Activated CD4-positive, alpha-beta T cell treated with anti-CD3 and anti-CD28 coated beads, Interleukin-2, amount 10 ng/mL, durations not matched to agents 24 days and 14 days (primary cell): Measurements from ENCODE around the gene KCNK7. TPM values are rescaled to one million over a fixed set of nuclear protein-coding genes. Genes with fewer than 3 reads are reported as not detected.
A peak's percentile ranks its signal among the peaks of the same experiment; 100 is the strongest.
"Not testable (repeated sequence)": the region's sequence is repeated elsewhere in the genome, so short reads cannot be mapped to it uniquely, and the experiment has no call there.

Experiments used
- DNase-seq: peaks from one replicate; pipeline ENCODE4 v3.0.0; 2022
- H3K27ac Mint-ChIP-seq: one replicate; pipeline ENCODE4 v1.8.0; 2022; ENCODE audit warnings: mild to moderate bottlenecking, mixed read lengths
- H3K27me3 Mint-ChIP-seq: one replicate; pipeline ENCODE4 v1.8.0; 2022; ENCODE audit warnings: mixed read lengths
- H3K36me3 Mint-ChIP-seq: one replicate; pipeline ENCODE4 v1.8.0; 2022; ENCODE audit warnings: low read depth, mild to moderate bottlenecking, mixed read lengths
- H3K4me1 Mint-ChIP-seq: one replicate; pipeline ENCODE4 v1.8.0; 2021; ENCODE audit warnings: mixed read lengths
- H3K4me3 Mint-ChIP-seq: one replicate; pipeline ENCODE4 v1.8.0; 2022; ENCODE audit warnings: mild to moderate bottlenecking, moderate library complexity, mixed read lengths
- H3K9me3 Mint-ChIP-seq: one replicate; pipeline ENCODE4 v1.8.0; 2021; ENCODE audit warnings: mixed read lengths
- intact Hi-C: fragments of 100-400 bp; cut with micrococcal nuclease; formaldehyde crosslinking; loops from one replicate; pipeline ENCODE4 v1.15.1; 2023
- total RNA-seq: library from RNA; stranded (reverse); gene quantifications from 2 replicates; pipeline ENCODE4 v1.2.3, GENCODE V29; 2022

KCNK7 gene
- total RNA-seq, 1 donor from 2014 or later, result 1.3 TPM

DNA sequence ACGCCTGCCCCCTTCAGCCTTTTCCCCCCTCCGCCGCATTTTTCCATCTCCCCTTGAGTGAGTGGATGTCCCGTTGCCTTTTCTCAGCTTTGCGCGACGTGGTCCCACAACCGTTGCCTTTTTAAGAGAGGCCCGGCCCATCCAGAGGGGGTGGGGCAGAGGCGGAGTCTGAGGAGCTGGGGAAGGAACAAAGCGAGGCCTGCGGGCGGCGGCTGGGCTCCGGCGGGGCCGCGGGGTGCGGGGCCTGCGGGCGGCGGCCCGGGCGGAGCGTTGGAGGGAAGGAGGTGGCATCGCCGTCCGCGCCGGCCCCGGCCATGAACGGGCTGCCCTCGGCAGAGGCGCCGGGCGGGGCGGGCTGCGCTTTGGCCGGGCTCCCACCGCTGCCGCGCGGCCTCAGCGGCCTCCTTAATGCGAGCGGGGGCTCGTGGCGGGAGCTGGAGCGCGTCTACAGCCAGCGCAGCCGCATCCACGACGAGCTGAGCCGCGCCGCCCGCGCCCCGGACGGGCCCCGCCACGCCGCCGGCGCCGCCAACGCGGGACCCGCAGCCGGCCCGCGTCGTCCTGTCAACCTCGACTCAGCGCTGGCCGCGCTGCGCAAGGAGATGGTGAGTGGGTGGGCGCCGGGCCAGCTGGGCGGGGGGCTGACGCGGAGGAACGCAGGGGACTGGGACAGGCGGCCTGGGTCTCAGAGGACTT lies 23.1 kb downstream of the KCNK7 start, which contains the start of gene FAM89B:
FAM89B (plus strand) TSS at position 183 of the 696 bp plus-strand sequence; CDS start at position 315, 132 bp downstream.
- H3K4me3 Mint-ChIP-seq, result peak within 1 kb of the TSS; percentile 97
- peaks cover 47% of the 10 kb centered on the region for H3K36me3 Mint-ChIP-seq
- H3K9me3 Mint-ChIP-seq, result no peaks in the 10 kb centered on the region
- peak; percentile 98 for DNase-seq
- no peaks in the 10 kb centered on the region for H3K27me3 Mint-ChIP-seq
- H3K27ac Mint-ChIP-seq, result peak within 1 kb of the TSS; percentile 86
- intact Hi-C loops, result loop anchor here (5.0 kb wide), 1 partner anchor 80 kb away; no protein-coding TSS in a partner anchor
- H3K4me1 Mint-ChIP-seq, result peaks cover 50% of the 10 kb centered on the region

- intact Hi-C loops, result loop anchor here (2.0 to 5.0 kb wide), 2 partner anchors 80 to 545 kb away; partner anchors contain the start of gene SNX15
- H3K36me3 Mint-ChIP-seq, result peaks cover 47% of the 10 kb centered on the region
- DNase-seq, result peak; percentile 81
Observed at GRCh38 chr11:65571940-65572339, 23.7 kb downstream of the KCNK7 start.

GRCh38 chr11:65571420-65571819 lies 24.2 kb downstream of the KCNK7 start:
- Mint-ChIP-seq H3K4me3 (peak overlapping the region; percentile 97), H3K27me3 (no peaks in the 10 kb centered on the region), H3K9me3 (no peaks in the 10 kb centered on the region), H3K4me1 (peaks cover 51% of the 10 kb centered on the region), H3K27ac (peak overlapping the region; percentile 86), H3K36me3 (peaks cover 42% of the 10 kb centered on the region)
- intact Hi-C loops, result loop anchor here (2.0 to 5.0 kb wide), 2 partner anchors 81 to 545 kb away; partner anchors contain the start of gene SNX15
- no peak for DNase-seq

More at GRCh38 chr11:65571940-65572339, 23.7 kb downstream of the KCNK7 start:
- H3K27ac Mint-ChIP-seq, result peak overlapping the region; percentile 86
- H3K27me3 Mint-ChIP-seq, result no peaks in the 10 kb centered on the region
- no peaks in the 10 kb centered on the region for H3K9me3 Mint-ChIP-seq
- peaks cover 51% of the 10 kb centered on the region for H3K4me1 Mint-ChIP-seq
- H3K4me3 Mint-ChIP-seq, result peak overlapping the region; percentile 97

DNA sequence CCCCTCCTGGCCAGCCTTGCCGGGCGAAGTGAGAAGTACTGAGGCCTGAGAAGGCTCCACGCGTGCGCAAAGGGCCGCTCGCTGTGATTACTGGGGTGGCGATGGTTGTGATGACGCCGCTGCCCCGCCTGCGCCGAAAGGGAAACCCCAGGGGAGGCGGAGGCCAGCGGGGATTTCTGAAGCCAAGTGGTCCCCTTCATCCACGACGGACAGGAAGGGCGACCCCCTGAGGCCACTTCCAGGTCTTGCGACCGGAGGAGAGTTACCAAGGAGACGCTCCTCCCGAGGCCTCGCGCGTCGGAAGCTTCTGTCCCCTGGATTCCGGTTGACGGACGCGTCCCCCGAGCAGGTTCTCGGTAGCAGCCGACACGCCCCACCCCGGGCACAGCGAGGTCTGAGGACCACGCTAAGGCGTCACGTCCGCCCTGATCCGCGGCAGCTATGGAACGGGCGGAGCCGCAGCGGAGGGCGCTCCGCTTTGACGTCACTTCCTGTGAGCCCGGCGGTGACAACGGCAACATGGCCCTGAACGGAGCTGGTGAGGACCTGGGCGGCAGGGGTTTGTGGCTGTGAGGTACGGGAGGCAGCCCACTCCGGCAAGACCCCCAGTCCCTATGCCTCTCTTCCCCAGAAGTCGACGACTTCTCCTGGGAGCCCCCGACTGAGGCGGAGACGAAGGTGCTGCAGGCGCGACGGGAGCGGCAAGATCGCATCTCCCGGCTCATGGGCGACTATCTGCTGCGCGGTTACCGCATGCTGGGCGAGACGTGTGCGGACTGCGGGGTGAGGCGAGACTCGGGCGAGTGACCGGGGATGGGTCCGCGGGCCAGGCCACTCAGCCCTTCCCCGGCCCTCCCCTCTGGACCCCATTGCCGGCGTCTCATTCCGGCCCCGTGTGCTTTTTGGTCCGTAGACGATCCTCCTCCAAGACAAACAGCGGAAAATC lies 25.4 kb downstream of the KCNK7 start, which contains the start of gene ZNRD2:
ZNRD2 (plus strand) TSS at position 505 of the 946 bp plus-strand sequence; CDS start at position 520, 15 bp downstream.
- peaks cover 39% of the 10 kb centered on the region for H3K36me3 Mint-ChIP-seq
- peak; percentile 100 for DNase-seq
- H3K4me1 Mint-ChIP-seq, result peaks cover 57% of the 10 kb centered on the region
- intact Hi-C loops, result loop anchor here (1.0 to 5.0 kb wide), 8 partner anchors 11 to 543 kb away; partner anchors contain the start of genes MALAT1, PCNX3 and SNX15
- H3K4me3 Mint-ChIP-seq, result peak within 1 kb of the TSS; percentile 97
- H3K27me3 Mint-ChIP-seq, result no peaks in the 10 kb centered on the region
- H3K9me3 Mint-ChIP-seq, result no peaks in the 10 kb centered on the region
- peak within 1 kb of the TSS; percentile 99 for H3K27ac Mint-ChIP-seq

DNA sequence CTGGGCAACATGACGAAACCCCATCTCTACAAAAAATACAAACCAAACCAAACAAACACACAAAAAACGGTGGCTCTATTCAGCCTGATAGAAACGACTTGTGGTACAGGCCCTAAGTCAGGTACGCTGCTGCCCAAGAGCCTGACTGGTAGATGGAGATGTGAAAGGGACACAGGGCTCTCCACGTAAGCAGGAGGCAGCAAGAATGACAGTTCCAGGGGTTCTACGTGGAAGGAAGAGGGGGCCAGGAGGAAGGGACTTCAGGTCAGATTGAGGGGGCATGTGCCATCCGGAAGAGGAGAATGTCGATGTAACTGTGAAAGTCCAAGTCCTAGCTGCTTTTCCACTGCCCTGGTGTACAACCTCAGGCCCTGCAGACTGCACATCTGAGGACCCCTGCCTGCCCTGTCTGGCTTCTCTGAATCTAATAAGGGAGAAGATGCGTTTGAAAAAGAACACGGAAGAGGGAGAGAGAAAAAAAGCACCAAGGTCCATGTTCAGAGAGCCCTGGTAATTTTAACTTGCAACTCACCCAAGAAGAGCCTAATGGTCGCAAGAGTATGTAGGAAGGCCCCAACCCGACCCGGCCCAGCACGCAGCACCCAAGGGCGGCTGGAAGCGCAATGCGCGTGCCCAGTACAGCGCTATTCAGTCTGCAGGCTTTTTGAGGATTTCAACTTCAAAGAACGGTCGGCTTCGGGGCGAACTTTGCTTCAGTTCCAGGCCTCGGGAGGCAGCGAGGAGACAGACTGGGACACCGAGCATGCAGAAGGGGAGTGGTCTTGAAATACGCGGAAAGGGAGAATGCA lies 26.2 kb downstream of the KCNK7 start:
- Mint-ChIP-seq H3K4me1 (peaks cover 55% of the 10 kb centered on the region), H3K36me3 (peaks cover 39% of the 10 kb centered on the region), H3K27ac (peak overlapping the region; percentile 99), H3K9me3 (no peaks in the 10 kb centered on the region), H3K4me3 (peak overlapping the region; percentile 97), H3K27me3 (no peaks in the 10 kb centered on the region)
- no peak for DNase-seq
- intact Hi-C loops, result loop anchor here (1.0 to 2.0 kb wide), 2 partner anchors 10 to 17 kb away; no protein-coding TSS in a partner anchor

- Mint-ChIP-seq H3K4me3 (peak overlapping the region; percentile 75), H3K36me3 (peaks cover 18% of the 10 kb centered on the region), H3K9me3 (no peaks in the 10 kb centered on the region), H3K4me1 (peaks cover 39% of the 10 kb centered on the region), H3K27me3 (no peaks in the 10 kb centered on the region), H3K27ac (peak overlapping the region; percentile 91)
- DNase-seq, result peak; percentile 81
- intact Hi-C loops, result no loop called here
Observed at GRCh38 chr11:65565624-65566453, 29.8 kb downstream of the KCNK7 start.

DNA sequence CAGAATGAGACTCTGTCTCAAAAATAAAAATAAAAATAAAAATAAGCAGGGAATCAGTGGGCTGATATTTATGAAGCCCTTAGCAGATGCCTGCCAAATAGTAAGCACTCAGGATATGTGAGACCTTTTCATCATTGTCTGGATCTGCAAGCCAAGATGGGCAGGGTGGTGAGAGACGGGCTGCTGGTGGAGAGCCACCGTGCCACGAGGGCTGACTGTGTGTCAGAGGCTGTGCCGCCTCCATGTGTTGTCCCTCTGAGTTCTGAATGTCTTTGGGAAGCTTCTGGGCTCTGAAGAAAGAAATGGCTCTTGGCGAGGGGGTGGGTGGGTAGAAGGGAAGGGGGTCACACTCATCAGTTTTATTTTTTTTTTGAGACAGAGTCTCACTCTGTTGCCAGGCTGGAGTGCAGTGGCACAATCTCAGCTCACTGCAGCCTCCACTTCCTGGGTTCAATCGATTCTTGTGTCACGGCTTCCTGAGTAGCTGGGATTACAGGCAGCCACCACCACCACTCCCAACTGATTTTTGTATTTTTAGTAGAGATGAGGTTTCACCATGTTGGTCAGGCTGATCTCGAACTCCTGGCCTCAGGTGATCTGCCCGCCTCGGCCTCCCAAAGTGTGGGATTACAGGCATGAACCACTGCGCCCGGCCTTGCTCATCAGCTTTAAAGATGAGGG lies 30.6 kb downstream of the KCNK7 start:
- Mint-ChIP-seq H3K27ac (peak overlapping the region; percentile 91), H3K4me3 (peak overlapping the region; percentile 75), H3K36me3 (peaks cover 15% of the 10 kb centered on the region), H3K4me1 (peaks cover 44% of the 10 kb centered on the region)
- DNase-seq, result peak; percentile 72
- H3K9me3 Mint-ChIP-seq, H3K27me3 Mint-ChIP-seq, intact Hi-C loops: not testable (repeated sequence)

DNA sequence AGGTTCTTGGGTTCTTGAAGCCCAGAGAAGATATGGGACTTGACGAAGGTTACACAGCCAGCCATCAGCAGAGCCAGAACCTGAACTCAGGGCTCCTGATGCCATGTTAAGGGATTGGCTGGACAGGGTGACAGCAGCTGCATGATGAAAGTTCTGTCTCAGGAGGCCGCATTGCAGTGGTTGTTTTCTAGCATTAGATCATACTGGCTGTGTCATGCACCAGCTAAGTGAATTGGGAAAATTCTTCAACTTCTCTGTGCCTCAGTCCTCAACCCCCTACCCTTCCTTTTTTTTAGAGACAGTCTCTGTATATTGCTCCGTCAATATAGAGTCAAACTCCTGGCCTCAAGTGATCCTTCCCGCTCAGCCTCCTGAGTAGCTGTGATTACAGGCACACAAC lies 32.0 kb downstream of the KCNK7 start:
- no peaks in the 10 kb centered on the region for H3K27me3 Mint-ChIP-seq
- peaks cover 6% of the 10 kb centered on the region for H3K36me3 Mint-ChIP-seq
- H3K4me3 Mint-ChIP-seq, result no peak overlapping the region
- H3K27ac Mint-ChIP-seq, result no peak overlapping the region
- no peaks in the 10 kb centered on the region for H3K9me3 Mint-ChIP-seq
- DNase-seq, result no peak
- intact Hi-C loops, result no loop called here
- peaks cover 45% of the 10 kb centered on the region for H3K4me1 Mint-ChIP-seq

- intact Hi-C loops, result no loop called here
- H3K27me3 Mint-ChIP-seq, result no peaks in the 10 kb centered on the region
- no peak overlapping the region for H3K4me3 Mint-ChIP-seq
- no peak overlapping the region for H3K27ac Mint-ChIP-seq
- H3K9me3 Mint-ChIP-seq, result no peaks in the 10 kb centered on the region
- peaks cover 2% of the 10 kb centered on the region for H3K36me3 Mint-ChIP-seq
- peaks cover 40% of the 10 kb centered on the region for H3K4me1 Mint-ChIP-seq
- no peak for DNase-seq
Observed at GRCh38 chr11:65562788-65563187, 32.8 kb downstream of the KCNK7 start.

DNA sequence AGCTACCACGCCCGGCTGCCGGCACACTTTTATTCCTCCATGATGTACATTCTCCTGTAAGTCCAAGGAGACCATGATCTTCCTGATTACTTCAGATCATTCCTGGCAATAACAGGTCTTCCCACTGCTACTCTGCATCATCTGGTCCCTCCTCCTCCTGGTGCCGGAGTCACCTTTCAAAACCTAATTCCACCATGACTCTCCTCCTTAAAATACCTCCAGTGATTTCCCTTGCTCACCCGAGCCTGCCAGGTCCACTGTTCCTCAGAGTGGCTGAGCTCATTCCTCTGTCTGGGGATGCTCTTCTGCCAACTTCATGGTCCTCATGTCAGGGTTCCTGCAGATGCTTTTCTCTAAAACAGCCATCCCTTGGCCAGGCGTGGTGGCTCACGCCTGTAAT lies 33.6 kb downstream of the KCNK7 start:
- intact Hi-C loops, result no loop called here
- Mint-ChIP-seq H3K27me3 (no peaks in the 10 kb centered on the region), H3K4me1 (peaks cover 44% of the 10 kb centered on the region), H3K36me3 (peaks cover 2% of the 10 kb centered on the region), H3K9me3 (no peaks in the 10 kb centered on the region), H3K27ac (no peak overlapping the region), H3K4me3 (no peak overlapping the region)
- no peak for DNase-seq

DNA sequence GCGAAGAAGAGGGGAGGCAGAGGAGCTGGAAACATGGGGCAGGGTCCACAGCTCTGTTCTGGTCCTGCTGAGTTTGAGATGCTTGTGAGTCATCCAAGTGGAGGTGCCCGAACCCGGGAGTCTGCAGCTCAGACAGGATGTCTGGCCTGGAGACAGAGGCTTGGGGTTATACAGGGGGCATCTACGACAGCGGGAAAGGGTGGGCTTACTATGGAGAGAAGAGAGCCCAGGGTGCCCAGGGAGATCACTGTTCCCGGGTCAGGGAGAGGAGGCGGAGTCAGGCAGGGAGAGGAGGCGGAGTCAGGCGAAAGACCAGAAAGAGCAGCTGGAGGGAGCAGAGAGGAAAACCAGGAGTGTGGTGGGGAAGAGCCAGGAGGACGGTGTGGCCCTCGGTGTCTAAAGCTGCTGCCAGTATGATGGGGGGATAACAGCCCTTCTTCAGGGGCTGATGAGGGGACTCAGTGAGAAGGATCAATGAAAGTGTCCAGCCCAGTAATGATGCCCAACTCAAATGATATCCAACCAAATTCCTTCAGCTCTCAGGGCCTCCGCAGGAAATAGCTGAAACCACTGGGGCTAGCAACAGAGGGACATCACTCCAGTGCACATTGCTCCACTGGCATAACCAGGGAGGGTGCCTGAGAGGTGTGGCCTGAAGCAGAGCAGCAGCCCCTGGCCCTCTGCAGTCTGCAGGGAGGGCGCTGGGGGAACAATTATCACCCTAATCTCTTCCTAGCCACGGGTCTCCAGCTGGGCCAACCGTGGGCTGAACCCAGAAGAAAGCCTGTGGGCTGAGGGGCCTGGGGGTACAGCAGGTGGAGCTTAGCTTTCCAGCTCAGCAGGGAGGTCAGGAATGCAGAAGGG lies 34.8 kb downstream of the KCNK7 start:
- Mint-ChIP-seq H3K36me3 (peaks cover 2% of the 10 kb centered on the region), H3K4me1 (peaks cover 44% of the 10 kb centered on the region), H3K27me3 (no peaks in the 10 kb centered on the region), H3K9me3 (no peaks in the 10 kb centered on the region), H3K4me3 (no peak overlapping the region), H3K27ac (peak overlapping the region; percentile 27)
- no peak for DNase-seq
- intact Hi-C loops, result no loop called here
